GM21390 (cell line): ENCODE measurements around the gene MAGOHB.
A peak's percentile ranks its signal among the peaks of the same experiment; 100 is the strongest.

Source experiments
- ATAC-seq: cut with Tn5 transposase; IDR thresholded peaks from one replicate; pipeline ENCODE4 v1.9.1; 2021; ENCODE audit not compliant: unreplicated experiment

The MAGOHB gene

DNA sequence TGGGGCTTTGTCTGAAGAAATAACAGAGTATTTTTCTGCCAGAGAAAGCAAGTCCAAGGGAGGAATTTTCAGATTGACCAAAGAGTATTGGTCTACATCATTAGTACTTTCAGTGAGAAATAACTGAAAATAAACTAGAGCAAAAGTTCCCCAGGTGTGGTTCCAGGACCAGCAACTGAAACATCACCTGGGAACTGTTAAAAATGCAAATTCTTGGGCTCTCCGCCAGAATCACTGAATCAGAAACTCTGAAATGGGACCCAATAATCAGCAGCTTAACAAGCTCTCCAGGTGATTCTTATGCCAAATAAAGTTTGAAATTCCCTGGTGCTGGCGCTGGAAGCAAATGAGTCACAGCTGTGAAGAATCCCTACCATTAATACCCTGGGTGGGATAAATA lies 55.6 kb downstream of the MAGOHB start:
- peak; percentile 87 for ATAC-seq

DNA sequence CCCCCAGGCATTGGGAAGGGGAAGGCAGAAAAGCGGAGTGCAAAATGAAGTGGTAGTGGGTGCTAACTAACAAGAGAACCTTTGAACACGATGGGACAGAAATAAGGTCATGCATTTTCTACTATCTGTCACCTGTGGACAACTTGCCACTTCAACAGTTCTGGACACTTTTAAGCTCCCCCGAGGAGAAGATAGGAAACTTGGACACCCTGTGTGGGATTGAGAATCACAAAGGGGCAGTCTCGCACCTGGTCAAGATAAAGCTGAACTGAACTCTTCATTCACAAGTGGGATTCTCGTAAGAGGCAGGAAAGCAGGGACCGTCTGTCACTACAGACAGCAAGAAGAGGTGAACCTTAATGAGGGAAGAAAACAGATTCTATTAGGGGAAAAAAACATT lies 56.1 kb downstream of the MAGOHB start:
- ATAC-seq = no peak

DNA sequence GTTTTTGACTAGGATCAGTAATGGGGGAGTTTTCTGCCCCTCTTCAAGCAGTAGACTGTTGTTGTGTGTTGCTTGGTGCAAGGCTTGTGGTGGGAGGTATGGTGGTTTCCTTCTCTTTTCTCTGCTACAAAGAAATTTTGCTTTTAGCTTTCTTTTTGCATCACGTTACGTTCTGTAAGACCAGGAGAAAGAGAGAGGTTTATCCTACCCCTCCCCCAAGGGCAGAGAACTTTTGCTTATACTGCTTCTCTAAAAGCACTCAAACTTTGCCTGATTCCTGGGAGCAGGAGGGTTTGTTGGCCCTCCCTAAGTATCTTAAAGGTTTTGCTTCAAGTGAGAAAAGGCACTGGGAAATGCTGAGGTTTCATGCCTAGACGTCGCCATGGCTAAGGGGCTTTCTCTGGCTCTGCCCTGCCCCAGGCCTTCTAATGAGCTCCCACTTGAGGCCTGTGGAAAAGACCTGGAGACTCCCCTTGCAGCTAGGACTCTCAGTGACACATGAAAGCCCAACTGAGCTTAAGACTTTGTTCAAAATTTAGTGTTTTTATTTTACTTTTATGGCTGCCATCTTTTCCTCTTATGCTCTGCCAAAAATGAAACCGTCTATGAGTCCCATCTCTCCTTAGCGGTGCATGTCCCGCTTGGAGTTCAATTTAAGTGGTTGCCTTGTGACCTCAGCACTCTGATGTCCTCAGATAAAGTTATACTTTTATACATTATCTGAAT lies 58.5 kb downstream of the MAGOHB start:
- no peak for ATAC-seq

DNA sequence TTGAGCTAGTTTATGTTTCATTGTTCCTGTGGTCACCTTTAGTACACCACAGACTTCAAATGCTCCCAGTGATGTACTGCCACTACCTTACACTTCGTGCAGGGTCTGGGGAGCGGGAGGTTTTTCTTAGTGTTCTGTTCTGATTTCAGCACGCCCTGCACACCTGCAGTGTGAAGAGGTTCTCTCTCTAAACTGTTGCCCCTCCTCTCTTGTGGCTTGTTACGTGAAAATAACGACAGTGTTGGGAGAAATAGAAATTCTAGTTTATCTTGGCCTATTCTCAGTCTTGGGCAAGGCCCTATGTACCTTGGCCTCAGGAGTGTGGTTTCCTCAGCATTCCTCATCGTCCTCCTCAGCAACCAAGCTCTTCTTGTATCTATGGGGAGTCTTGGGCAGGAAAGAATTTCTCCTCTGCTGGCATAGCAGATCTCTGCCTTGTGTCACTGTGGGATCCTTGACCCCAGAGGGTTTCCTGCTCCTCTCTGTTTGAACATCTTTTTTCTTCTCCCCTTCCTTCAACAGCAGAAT lies 59.1 kb downstream of the MAGOHB start:
- ATAC-seq = no peak
